GM21529 (cell line): ENCODE measurements around the gene KNDC1.
"Not testable (repeated sequence)": the region's sequence is repeated elsewhere in the genome, so short reads cannot be mapped to it uniquely, and the experiment has no call there.

Source experiments
- ATAC-seq: cut with Tn5 transposase; IDR thresholded peaks from one replicate; pipeline ENCODE4 v1.9.1; 2021; ENCODE audit not compliant: unreplicated experiment

Gene KNDC1

DNA sequence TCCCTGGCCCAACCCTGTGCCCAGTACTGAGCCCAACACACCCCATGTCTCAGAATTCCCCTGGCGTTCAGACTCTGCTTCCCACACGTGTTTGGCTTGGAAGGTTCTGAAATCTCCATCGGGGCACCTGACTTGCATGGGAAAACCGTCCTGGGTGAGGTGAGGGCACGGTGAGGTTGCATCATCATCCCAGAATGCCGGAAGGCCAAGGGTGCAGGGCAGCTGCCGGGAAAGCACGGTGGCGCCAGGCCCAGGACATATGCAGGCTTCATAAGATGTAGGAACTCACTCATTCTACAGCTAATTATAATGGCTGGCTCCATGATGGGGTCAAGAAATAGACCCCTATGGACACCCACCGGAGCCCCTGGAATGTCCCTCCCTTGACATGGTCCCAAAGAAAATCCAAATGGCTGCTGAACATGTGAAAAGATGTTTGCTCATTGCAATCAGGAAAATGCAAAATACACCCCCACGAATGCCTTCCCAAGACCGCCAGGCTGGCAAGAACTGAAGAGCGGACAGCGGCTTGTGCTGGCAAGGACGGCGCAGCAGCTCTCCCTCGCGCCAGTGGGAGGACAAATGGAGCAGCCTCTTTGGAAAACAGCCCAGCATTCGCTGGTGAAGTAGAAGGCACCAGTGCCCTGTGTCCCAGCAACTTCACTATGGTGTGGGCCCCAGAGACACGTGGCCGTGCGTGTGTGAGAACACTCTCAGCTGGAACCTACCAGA, 2.3 kb downstream of the KNDC1 start:
- ATAC-seq, result no peak

DNA sequence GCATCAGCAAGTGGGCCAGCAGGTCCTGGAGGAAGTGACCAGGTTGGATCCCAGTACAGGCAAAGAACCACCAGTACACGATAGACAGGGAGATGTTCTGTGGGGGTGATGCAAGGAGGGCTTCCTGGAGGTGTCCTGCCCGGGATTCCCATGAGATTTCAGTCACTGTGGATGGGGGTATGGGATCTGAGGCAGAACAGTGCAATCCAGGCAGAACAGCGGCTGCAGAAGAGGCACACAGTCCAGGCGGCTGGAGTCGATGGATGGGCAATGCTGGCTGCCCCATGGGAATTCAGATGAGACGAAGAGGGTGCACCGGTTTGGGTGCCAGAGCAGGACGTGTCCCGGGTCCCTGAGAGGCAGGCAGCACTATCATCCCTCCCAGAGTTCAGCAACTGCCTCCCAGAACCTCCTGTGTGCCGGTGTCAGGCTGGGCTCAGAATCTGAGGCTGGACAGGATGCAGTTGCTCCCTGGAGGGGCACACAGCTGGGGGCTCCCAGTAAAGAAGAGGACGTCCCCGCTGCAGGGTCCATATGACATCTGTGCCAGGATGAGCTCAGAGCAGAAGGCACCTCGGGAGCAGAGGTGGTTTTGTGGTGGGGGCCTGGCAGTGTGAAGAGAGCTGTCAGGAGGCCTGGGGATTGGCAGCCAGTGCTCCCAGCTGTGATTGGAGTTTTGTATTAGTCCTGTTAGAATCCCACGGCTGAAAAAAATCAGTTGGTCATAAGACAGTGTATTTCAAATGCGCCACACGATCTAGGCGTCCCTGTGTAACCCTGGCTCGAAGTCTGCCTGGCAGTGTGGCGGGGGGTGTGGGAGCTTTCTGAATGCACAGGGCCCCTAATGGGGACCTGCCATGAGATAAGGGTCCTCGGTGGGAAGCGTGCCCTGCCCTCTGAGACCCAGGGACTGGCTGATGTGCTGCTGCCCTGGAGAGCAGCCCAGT, 3.2 kb downstream of the KNDC1 start:
- no peak for ATAC-seq

DNA sequence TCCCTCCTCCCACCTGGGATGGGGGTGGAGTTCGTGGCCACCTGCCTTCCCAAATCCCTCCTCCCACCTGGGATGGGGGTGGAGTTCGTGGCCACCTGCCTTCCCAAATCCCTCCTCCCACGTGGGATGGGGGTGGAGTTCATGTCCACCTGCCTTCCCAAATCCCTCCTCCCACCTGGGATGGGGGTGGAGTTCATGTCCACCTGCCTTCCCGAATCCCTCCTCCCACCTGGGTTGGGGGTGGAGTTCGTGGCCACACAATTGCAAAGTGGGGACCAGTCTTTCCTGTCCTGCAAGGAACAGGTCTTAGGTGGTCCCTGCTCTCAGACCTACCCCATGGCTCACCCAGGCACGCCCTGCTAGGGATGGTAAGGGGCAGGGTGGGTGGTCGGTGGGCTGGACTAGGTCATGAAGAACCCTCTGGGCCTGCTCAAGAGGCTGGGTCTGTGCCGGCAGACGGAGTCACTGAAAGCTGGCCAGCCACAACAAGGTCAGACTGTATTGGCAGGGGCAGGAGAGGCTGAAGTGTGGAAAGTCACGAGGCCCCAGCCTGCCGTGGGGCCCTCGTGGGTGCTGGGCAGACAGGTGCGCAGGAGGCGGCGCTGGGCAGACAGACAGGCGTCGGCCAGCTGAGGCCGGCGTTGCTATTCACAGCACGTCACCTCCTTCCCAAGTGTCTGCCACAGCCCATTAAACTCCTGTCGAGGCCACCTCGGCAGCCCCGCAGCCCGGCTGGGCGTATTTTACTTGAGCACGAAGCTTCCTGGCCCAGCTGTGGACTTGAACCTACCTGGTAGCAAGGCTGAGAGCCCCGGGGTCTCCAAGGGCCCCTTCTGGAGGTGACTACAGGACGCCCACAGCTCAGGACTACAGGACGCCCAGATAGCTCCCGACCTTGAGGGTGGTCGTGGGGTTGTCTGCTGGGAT, 4.1 kb downstream of the KNDC1 start:
- ATAC-seq, result no peak

DNA sequence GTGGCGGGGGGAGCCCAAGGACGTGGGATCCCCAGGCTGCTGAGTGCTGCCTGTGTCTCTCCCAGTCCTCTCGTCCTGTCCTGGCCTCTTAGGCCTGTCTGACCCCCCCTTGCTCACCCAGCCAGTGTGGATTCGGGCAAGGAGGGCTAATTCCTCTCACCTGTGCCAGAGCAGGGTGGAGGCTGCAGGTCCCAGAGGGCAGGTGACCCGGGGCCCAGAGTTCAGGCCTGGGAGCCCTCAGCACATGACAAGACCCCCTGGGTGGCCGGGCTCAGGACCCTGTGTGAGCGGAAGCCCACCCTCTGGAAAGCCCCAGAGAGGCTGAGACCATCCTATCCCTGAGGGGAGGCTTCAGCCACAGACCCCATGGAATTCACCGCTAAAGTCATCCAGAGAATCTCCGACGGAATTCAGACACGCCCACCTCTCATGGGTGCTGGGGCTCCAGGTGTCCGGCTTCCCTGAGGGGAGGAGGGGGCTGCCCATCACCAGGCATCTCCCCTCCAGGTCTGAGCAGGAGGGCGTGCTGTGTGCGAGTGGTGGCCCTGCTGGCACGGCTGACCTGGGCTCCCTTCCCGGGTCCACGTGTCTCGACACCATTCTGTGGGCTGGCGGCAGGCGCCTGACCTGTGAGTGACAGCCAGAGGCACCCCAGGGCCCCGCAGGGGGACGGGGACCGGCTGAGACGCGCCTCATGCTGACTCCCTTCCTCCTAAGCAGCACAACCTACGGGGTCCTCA, 5.0 kb downstream of the KNDC1 start:
- ATAC-seq, result no peak

DNA sequence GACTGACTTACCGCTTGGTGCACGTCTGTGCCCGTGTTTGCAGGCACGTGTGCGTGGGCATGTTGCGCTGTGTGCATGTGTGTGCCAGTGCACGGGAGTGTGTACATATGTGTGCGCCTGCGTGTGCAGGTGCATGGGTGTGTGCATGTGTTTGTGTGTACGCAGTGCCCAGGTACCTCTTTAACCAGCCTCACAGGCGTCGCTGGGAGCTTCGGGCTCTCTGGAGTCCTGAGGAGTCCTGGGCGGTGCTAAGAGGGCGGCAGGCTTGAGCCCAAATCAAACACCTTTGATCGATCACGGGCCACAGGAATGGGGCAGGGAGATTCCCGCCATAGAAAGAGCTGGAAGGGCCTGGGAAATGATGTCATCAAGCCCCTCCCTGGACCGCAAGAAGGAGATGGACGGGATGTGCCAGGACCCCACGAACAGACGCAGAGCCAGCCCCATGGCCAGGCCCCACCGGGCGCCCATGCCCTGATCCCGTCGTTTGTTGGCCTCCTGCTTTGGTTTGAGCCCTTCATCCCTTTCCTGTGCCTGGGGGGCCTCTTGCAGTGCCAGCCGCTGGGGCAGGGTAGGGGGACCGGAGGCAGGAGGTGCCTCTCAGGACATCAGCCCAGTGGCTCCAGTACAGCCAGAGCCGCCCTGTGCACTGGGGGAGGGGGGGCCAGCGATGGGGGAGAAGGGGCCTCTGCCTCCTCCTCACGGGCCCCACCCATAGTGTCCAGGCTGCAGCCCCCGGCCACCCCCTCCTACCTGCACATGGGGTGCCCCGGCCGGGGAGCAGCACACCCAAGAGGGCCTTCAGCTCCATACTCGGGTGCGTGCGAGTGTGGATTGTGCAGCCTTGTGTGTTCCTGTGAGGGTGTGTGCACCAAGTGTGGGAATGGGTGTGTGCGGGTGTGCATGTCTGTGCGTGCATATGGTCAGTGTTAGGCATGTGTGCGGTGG, 5.8 kb downstream of the KNDC1 start:
- ATAC-seq, result no peak

DNA sequence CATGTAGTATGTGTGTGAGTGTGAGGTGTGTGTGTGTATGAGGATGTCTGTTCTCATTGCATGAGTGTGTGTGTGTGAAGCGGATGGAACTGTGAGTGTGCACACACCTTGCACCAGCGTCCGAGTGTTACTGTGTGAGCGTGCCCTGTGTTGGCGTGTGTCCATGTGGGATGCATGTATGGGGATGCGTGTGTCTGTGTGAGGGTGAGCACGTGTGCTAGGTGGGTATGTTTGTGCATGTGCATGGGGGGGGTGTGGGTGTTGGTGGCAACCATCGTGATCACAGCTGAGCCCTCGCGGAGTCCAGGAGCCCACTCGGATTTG, 6.4 kb downstream of the KNDC1 start:
- no peak for ATAC-seq

DNA sequence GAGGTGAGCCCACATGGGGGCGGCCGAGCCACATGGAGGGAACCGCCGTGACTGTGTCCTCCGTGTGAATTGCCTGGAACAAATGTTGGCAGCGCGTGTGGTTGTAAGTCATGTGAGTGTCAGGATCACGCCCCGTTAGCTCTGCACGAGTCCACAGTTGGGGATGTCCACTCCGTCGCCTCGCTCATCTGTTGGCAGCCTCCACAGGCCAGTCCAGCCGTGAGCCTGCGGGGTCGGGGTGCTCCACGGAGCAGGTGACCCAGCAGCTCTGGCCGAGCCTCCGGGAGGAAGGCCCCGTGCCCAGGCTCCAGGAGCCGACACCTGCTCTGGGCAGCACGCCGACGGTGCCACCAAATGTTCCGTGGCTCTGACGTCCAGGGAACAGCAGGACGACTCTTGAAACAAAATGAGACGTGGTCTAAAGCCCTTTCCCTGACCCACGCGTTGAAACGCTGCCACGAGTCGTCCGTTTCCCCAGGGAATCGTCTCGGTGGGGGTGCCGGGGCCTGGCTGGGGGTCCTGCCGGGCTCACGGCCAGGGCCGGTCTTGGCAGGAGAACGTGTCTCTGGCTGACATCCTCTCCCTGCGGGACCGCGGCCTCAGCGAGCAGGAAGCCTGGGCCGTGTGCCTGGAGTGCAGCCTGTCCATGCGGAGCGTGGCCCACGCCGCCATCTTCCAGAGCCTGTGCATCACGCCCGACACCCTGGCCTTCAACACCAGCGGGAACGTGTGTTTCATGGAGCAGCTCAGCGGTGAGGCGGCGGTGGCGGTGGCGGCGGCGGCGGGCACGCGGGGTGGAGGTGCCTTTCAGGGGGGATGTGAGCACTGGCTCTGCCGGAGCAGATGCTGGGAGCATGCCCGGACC, 7.0 kb downstream of the KNDC1 start:
- no peak for ATAC-seq

DNA sequence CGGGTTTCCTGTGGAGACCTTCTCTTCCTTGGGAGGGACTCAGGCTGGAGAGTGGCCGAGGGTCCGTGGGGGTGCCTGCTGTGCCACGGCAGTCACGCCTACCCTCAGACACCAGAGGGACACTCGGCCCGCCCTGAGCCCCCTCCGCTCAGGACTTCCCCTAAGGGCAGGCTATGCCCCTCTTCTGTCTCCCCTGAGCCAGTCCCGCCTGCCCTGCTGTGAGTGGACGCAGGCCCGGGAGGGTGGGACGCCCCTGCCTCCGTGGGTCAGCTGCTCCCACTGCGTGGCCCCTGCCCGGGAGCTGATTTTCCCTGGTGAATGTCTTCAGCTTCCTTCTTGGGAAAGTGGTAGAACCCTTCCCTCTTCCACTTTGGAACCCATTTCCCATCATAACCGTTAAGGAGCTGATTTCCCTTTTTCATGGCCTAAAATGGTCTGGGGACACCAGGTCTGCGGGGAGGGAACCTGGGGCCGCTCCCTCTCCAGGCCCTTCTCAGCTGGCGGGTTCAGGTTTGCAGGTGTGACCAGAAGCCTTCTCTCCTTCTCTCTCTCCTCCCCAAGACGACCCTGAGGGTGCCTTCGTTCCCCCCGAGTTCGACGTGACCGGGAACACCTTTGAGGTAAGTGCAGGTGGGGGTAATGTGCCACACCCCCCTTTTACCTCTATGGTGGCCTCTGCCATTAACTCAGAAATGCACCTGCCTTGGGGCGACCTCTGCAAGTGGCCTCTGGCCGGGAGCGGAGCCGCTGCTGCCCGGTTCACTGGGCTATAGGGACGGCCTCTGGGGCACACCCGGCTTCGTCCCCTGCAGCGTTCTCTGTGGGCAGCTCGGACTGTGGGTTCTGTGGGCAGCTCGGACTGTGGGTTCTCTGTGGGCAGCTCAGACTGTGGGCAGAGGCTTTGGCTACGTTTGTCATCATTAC, 7.9 kb downstream of the KNDC1 start:
- ATAC-seq, result no peak

DNA sequence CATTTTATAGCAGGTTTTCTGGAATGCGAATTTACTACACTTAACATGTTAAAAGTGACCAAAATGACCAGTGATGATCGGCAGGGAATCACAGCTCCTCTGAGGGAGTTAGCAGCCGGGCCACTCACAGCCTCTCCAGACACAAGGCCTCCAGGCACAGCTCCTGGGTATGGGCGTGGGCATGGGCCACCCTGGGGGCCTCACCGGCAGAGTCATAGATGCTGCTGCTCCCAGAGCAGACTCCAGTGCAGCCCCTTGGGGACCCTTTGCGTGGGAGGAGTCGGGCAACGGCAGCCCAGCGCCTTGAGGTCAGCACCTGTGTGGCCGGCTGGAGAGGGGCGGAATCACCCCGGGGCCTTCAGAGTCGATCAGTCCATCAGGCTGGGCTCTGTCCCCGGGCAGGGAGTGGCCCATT, 8.6 kb downstream of the KNDC1 start:
- ATAC-seq, result no peak

DNA sequence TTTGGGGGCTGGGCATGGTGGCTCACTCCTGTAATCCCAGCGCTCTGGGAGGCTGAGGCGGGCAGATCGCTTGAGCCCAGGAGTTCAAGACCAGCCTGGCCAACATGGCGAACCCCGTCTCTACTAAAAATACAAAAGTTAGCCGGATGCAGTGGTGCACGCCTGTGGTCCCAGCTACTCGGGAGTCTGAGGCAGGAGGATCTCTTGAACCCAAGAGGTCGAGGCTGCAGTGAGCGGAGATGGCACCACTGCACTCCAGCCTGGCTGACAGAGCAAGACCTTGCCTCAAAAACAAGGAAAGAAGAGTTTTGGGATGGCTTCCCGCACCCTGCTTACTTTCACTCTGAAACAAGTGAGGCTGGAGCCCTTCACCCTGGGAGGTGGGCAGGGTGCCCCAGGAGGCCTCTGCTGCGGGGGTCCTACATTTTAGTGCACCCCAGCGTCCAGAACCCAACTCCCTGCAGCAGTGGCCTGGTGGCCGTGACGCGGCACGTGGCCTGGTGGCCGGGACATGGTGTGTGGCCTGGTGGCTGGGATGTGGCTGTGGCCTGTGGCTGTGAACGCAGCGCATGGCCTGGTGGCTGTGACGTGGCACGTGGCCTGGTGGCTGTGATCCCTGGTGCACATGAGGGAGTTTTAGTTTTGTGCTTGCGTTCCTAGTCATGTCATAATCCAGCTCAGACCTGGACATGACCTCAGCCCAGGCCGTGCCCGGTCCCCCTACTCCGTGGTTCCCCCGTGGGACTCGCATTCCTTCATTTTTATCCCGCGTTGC, 9.3 kb downstream of the KNDC1 start:
- no peak for ATAC-seq

DNA sequence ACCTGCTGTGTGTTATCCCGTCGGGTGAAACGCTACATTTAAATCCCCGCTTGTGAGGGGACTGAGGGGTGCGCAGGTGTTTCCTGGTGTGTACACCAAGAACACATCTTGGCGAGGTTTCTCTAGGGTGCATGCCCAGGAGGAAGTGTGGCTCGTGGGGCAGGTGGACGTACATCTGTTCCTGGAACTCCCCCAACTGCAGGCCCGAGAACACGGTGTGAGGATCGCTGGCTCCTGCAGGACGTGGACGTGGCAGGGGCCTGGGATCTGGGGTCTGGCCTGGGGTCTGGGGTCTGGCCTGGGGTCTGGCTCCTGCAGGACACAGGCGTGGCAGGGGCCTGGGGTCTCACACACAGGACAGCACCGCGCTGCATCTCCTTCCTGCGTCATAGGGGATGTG, 10.1 kb downstream of the KNDC1 start:
- ATAC-seq, result no peak

DNA sequence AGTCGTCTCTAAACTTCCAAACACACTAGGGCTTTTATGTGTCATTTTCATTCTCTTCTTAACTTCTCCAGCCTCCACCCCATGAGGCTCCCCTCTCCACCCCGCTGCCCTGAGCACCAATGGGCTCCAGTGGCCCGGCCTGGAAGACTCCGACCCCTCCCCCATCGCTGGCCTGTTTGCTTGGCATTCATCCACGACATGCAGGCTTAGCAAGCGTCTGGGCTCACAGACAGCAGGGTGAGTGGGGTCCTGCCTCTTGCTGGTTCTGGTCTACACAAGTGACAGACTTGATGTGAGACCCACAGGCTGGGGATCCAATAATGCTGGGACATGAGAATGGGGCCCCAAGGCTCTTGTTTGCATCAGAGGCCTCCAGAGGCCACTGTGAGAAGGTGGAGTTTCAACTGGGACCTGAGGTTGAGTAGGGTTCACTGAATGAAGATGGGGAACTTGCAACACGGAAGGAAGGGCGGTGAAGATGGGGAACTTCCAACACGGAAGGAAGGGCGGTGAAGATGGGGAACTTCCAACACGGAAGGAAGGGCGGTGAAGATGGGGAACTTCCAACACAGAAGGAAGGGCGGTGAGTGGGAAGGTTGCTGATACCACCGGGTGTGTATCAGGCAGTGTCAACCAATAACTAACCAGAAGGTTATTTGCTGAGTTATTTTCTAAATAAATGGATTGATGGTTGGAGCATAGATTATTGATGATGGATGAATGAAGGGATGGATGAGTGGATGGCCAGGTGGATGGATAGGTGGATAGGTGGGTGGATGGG, 14.0 kb downstream of the KNDC1 start:
- ATAC-seq, result no peak

DNA sequence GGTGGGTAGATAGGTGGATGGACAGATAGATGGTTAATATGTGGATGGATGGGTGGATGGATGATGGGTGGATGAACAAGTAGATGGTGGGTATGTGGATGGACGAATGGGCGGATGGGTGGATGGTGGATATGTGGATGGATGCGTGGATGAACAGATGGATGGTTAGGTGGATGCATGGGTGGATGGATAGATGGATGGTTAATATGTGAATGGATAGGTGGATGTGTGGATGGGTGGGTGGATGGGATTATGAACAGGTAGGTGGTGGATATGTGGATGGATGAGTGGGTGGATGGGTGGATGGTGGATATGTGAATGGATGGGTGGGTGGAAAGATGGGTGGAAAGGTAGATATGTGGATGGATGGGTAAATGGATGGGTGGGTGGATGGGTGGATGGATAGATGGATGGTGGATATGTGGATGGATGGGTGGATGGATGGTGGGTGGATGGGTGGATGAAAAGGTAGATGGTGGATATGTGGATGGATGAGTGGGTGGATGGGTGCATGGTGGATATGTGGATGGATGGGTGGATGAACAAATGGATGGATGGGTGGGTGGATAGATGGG, 14.8 kb downstream of the KNDC1 start:
- no peak for ATAC-seq

DNA sequence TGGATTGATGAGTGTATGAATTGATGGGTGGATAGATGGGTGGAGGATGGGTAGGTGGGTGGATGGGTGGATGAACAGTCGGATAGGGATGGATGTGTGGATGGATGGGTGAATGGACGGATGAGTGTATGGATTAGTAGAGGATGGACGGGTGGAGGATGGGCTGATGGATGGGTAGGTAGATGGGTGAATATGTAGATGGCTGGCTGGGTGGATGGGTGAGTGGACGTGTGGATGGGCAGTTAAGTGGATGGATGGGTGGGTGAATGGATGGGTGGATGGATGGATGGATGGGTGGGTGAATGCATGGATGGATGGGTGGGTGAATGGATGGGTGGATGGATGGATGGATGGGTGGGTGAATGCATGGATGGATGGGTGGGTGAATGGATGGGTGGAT, 15.6 kb downstream of the KNDC1 start:
- not testable (repeated sequence) for ATAC-seq

DNA sequence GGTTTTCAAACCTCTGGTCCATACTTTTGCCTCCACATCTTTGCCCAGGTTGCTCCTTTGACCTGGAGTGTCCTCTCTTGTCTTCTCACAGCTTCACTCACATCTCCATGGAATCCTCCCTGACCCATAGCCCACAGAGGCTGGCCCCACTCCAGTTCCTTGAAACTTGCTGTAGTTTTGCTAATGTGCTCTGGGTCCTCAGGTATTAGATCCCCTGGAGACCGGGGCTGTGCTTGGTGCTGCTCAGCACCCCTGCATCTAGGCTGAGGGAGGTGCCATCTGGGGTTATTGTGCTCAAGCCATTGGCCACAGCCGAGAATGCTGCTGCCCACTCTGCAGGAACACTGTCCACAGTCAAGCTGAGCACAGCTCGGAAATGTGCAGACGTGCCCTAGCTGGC, 16.5 kb downstream of the KNDC1 start:
- ATAC-seq, result no peak
